Choroid plexus epithelial cell (primary cell): Measurements from ENCODE around the gene MED20.
A peak's percentile ranks its signal among the peaks of the same experiment; 100 is the strongest.

Experiments
- DNase-seq: peaks from one replicate; pipeline ENCODE4 v3.0.0-alpha.2; 2010; ENCODE audit warnings: low read depth
- H3K4me3 ChIP-seq: 2 replicates; pipeline ENCODE4 v1.5.1; 2011; ENCODE audit warnings: low read depth, mild to moderate bottlenecking, control low read depth, low read length, moderate library complexity
- TF ChIP-seq, protein P1 (sequence below): conservative IDR thresholded peaks from 2 replicates; pipeline ENCODE4 v1.5.1; 2011; ENCODE audit warnings: low read depth, mild to moderate bottlenecking, control low read depth, inconsistent platforms, low read length, moderate library complexity

MED20 gene

GRCh38 chr6:41940759-41941279 lies 19.9 kb upstream of the MED20 start:
- H3K4me3 ChIP-seq: peak overlapping the region; percentile 84
- TF ChIP-seq, protein P1, sequence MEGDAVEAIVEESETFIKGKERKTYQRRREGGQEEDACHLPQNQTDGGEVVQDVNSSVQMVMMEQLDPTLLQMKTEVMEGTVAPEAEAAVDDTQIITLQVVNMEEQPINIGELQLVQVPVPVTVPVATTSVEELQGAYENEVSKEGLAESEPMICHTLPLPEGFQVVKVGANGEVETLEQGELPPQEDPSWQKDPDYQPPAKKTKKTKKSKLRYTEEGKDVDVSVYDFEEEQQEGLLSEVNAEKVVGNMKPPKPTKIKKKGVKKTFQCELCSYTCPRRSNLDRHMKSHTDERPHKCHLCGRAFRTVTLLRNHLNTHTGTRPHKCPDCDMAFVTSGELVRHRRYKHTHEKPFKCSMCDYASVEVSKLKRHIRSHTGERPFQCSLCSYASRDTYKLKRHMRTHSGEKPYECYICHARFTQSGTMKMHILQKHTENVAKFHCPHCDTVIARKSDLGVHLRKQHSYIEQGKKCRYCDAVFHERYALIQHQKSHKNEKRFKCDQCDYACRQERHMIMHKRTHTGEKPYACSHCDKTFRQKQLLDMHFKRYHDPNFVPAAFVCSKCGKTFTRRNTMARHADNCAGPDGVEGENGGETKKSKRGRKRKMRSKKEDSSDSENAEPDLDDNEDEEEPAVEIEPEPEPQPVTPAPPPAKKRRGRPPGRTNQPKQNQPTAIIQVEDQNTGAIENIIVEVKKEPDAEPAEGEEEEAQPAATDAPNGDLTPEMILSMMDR: no peak
- no peak for DNase-seq

DNA sequence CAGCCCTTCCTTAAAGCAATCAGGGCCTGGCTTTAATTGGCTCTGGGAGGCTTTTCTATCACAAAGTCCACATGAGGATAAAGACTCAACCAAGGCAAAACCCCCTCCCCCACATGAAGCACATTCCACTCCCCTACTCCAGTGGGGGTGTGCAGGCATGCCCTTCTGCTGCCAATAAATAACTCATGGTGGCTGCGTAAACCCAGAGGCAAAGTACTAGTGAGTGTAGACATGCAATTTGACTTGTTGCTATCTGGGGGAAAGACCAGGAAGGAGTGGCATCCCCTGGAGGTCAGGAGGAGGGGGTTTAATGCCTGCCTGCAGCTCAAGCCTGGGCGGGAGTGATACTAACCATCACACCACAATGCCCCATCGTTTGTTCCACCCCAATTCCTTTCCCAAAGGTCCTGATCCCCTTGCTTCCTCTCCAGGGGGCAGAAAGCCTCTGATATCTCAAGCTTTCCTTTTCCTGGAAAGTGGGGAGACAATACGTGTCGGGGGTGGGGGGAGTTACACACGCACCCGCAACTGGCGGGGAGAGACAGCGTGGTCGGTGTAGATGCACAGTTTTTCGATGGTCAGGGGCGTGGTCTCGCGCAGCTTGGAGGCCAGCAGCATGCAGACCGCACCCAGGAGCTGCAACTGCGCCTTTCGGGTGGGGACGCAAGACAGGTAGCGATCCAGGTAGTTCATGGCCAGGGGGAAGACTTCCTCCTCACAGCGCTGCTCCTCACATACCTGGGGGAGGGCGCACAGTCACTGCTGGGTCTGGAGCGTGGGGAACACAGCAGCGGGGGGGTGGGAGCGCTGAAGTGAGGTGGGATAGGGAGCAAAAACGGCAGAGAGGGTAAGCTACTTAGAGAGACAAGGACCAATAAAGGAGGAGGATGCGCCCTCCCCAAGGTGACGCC lies 19.2 kb upstream of the MED20 start:
- peak overlapping the region; percentile 84 for H3K4me3 ChIP-seq
- TF ChIP-seq, protein P1: no peak
- peak; percentile 53 for DNase-seq

DNA sequence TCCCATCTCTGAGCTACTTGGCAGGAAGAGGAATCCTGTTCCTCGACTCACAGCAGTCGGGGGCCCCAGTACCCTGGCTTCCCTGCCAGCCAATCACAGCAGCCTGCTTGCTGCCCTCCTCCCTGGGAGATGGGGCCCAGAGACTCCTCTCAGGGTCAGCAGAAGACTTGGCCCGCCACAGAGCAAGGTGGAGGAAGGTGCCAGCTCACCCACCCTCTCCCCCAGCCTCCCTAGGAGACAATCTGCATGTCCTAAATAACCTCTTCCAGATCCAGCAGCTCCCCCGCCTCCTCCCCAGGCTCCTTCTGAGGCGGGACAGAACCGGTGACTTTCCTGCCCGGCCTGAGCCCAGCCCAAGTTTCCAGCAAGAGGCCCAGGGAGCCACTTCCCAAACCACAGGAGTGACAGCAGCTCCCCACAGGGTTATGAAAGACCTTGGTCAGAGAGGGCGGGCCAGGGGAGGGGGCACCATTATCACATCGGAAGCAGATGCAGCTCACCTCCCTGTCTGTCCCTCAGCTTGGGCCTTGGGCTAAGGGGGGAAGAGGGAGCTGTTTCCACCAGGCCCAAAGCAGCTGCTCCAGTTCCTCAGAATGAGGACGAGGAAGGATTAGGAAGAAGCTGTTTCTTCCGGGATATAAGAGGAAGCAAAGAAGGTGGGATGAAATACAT lies 18.4 kb upstream of the MED20 start:
- DNase-seq: peak; percentile 53
- peak overlapping the region; percentile 35 for H3K4me3 ChIP-seq

GRCh38 chr6:41938590-41939175 lies 17.7 kb upstream of the MED20 start:
- TF ChIP-seq, protein P1: no peak
- H3K4me3 ChIP-seq: no peak overlapping the region
- no peak for DNase-seq

More for the DNA sequence above, 18.4 kb upstream of the MED20 start:
- TF ChIP-seq, protein P1: no peak

- TF ChIP-seq, protein P1: no peak
- no peak overlapping the region for H3K4me3 ChIP-seq
- peak; percentile 15 for DNase-seq
Observed at GRCh38 chr6:41937861-41938574, 17.1 kb upstream of the MED20 start.

DNA sequence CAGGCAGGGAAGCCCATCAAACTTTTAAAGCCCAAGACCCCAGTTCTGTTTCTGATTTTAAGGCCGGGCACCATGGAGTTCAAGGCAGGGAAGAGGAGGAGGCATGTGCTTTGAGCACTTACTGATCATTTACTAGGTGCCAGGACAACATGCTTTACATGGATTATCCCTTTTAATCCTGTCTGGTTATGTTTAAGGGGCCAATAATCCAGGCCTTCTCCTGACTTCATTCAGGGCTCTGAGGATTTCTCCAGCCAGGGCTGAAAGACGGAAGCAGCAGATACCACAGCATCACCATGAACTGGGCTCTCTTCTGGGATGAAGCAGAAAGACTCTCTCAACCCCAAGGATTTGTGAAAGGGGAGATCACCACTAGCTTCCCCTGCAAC lies 16.5 kb upstream of the MED20 start:
- no peak for DNase-seq
- H3K4me3 ChIP-seq: no peak overlapping the region
- TF ChIP-seq, protein P1: no peak
